Tongue (tissue), 2 donors: Measurements from ENCODE around the gene SMIM36. TPM values are rescaled to one million over a fixed set of nuclear protein-coding genes. Genes with fewer than 3 reads are reported as not detected.
A peak's percentile ranks its signal among the peaks of the same experiment; 100 is the strongest.
"Not testable (repeated sequence)": the region's sequence is repeated elsewhere in the genome, so short reads cannot be mapped to it uniquely, and the experiment has no call there.

Experiments
- DNase-seq: peaks from one replicate; pipeline ENCODE4 v3.0.0-alpha.2; 2015
- total RNA-seq: library from RNA; depleted of rRNA; stranded (reverse); fragments of >200 nt; gene quantifications from one replicate; pipeline ENCODE4 v1.2.3, GENCODE V29; 2014

Gene SMIM36
- not detected for total RNA-seq

- DNase-seq, result no peak
Measured at GRCh38 chr17:55510986-55511721, at the start of gene SMIM36. TSS of gene SMIM36 (minus strand) at chr17:55511452.

GRCh38 chr17:55555772-55556171 is 44.5 kb upstream of the SMIM36 start:
- no peak for DNase-seq

GRCh38 chr17:55549140-55549539 is 37.9 kb upstream of the SMIM36 start:
- DNase-seq, result no peak

GRCh38 chr17:55546991-55547664 is 35.9 kb upstream of the SMIM36 start:
- DNase-seq, result no peak

GRCh38 chr17:55546481-55546880 is 35.2 kb upstream of the SMIM36 start:
- DNase-seq, result no peak

- no peak for DNase-seq
Measured at GRCh38 chr17:55545806-55546205, 34.6 kb upstream of the SMIM36 start.

GRCh38 chr17:55543709-55544108 is 32.5 kb upstream of the SMIM36 start:
- DNase-seq, result no peak

- DNase-seq, result no peak
Measured at GRCh38 chr17:55540414-55541091, 29.3 kb upstream of the SMIM36 start.

GRCh38 chr17:55536205-55536604 is 25.0 kb upstream of the SMIM36 start:
- no peak for DNase-seq

GRCh38 chr17:55533608-55534007 is 22.4 kb upstream of the SMIM36 start:
- DNase-seq, result no peak

- DNase-seq, result no peak
Measured at GRCh38 chr17:55532670-55533069, 21.4 kb upstream of the SMIM36 start.

GRCh38 chr17:55531053-55531728 is 19.9 kb upstream of the SMIM36 start:
- no peak for DNase-seq

GRCh38 chr17:55530064-55530463 is 18.8 kb upstream of the SMIM36 start:
- no peak for DNase-seq

GRCh38 chr17:55527540-55528118 is 16.4 kb upstream of the SMIM36 start:
- peak; percentile 86 for DNase-seq

- DNase-seq, result no peak
Measured at GRCh38 chr17:55524440-55525220, 13.4 kb upstream of the SMIM36 start.

GRCh38 chr17:55523032-55523431 is 11.8 kb upstream of the SMIM36 start:
- not testable (repeated sequence) for DNase-seq

GRCh38 chr17:55521186-55521585 is 9.9 kb upstream of the SMIM36 start:
- DNase-seq, result no peak

- no peak for DNase-seq
Measured at GRCh38 chr17:55520402-55520801, 9.2 kb upstream of the SMIM36 start.

GRCh38 chr17:55518510-55518909 is 7.3 kb upstream of the SMIM36 start:
- DNase-seq, result no peak

- peak; percentile 92 for DNase-seq
Measured at GRCh38 chr17:55513885-55514590, 2.8 kb upstream of the SMIM36 start.

GRCh38 chr17:55507669-55508068 is 3.6 kb downstream of the SMIM36 start:
- not testable (repeated sequence) for DNase-seq
